GM19351 (cell line): Measurements from ENCODE around the gene ARHGEF37.

Experiments
- ATAC-seq: cut with Tn5 transposase; IDR thresholded peaks from one replicate; pipeline ENCODE4 v1.9.1; 2021; ENCODE audit warnings: mild to moderate bottlenecking, moderate library complexity; ENCODE audit not compliant: unreplicated experiment

ARHGEF37 gene

DNA sequence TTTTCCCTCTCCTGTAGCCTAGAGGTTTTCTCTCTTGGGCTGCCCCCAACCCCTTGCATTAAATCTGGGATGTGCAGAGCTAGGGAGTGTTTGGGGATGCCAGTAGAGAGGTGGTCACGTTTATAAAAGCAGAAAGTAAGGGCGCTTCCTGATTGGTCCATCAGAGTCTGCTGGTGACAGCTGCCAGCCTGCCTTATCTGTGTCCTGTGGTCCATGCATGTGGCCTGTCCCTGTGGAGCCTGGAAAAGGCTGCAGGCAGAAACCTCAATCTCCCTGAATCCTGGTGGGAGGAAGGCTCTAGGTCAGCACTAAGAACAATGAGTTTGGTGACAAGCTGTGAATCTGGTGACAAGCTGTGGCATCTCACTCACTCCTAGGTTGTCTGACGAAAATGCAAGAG is 42.2 kb downstream of the ARHGEF37 start:
- no peak for ATAC-seq

DNA sequence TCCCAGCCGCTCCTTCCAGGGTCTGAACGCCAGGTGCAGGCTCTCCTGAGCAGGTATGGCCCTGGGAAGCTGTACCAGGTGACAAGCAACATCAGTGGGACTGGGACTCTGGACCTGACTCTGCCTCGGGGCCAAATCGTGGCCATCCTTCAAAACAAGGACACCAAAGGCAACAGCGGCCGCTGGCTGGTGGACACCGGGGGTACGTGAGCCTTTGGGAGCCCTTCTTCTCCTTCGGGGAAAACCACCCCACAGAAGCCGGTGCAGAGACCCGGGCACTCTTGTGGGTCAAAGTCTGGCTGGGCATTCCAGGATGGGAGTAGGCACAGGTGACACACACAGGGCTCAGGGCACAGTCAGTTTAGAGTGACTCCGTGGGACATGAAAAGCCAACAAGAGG is 45.8 kb downstream of the ARHGEF37 start:
- ATAC-seq = no peak

DNA sequence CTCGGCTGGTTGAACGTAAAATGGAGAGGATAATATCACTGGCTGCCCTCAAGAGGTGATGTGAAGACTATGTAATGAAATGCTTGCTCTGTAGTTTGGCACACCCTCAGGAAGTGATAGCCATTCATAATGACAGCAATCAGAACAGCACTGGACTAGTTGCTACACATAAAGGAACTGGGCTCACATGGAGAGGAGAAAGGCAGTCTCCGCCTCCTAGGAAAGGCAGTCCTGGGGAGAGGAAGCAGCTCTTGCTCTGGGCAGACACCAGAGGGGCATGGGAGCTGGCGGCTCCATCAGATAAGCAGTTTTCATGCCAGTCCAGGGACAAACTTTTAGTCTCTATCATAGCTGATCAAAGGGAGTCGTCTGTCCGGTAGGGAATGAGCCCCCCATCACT is 46.9 kb downstream of the ARHGEF37 start:
- ATAC-seq = no peak

DNA sequence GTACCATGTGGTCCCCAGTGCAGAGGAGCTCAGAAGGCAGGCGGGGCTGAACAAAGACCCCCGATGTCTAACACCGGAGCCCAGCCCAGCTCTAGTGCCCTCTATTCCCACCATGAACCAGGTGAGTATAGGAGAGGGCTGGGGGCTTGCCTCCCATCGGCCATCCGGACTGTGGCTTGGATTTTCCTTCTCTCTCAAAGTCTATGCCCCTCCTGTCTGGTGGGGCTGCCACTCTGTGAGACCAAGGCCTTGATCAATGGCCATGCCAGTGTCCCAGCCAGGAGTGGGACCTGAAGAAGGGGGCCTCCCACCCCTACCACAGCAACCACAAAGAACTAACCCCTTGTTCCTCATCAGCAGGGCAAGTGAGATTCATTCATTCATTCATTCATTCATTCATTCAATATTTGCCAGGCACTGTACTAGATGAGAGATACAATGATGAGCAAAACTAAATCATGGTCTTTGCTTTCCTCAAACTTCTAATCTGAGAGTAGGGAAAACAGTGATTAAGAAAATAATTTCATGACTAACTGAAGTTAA is 47.6 kb downstream of the ARHGEF37 start:
- ATAC-seq = no peak

DNA sequence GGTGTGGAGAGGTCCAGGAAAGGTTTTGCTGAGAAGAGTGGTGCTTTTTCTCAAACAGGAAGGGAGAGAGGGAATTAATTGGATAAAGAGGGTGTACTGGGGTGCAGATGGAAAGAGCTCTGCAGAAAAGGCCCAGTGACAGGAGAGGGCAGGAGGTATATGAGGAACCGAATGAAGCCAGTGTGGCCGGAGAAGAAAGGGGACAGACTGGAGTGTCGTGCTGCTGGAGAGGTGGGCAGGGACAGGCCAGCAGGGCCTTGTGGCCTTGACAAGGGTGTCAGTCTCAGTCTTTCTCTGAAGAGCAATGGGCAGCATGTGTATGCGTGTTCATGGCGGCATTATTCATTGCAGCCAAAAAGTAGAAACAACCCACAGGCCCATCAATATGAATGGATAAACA is 48.1 kb downstream of the ARHGEF37 start:
- ATAC-seq = no peak

DNA sequence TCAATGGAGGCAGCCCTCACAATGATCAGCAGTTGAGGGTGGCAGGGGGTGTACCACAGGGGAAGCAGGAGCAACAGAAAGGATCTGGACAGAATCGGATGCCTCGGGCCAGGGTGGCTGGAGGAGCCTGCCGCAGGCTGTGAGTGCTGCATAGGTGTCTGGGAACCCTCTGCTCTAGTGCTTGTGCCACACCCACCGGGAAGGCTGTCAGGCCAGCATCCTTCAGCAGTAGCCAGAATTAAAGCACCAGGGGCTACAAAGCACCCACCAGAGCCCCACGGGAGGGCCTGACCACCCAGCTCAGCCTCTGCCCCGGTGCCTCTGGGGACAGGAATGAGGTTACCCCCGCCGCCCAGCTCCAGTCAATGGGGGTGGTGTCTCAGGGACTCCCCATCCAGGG is 49.0 kb downstream of the ARHGEF37 start:
- no peak for ATAC-seq

DNA sequence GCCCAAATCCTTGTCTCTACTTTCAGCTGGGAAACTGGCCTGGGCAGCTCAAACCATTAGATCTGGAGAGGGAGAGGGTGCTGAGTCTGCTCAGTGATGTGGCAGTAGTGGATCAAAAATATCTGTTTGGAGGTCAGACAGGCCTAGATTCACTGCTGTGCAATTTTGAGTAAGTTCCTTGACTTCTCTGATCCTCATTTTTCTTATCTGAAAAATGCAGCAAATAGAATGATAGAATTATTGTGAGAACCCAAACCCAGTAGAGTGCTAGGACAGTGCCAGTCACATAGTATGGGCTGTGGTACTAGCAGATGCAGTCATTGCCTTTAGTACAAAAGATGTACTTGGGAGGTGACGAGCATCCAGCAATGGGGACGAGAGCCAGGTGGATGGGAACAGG is 50.2 kb downstream of the ARHGEF37 start:
- no peak for ATAC-seq

DNA sequence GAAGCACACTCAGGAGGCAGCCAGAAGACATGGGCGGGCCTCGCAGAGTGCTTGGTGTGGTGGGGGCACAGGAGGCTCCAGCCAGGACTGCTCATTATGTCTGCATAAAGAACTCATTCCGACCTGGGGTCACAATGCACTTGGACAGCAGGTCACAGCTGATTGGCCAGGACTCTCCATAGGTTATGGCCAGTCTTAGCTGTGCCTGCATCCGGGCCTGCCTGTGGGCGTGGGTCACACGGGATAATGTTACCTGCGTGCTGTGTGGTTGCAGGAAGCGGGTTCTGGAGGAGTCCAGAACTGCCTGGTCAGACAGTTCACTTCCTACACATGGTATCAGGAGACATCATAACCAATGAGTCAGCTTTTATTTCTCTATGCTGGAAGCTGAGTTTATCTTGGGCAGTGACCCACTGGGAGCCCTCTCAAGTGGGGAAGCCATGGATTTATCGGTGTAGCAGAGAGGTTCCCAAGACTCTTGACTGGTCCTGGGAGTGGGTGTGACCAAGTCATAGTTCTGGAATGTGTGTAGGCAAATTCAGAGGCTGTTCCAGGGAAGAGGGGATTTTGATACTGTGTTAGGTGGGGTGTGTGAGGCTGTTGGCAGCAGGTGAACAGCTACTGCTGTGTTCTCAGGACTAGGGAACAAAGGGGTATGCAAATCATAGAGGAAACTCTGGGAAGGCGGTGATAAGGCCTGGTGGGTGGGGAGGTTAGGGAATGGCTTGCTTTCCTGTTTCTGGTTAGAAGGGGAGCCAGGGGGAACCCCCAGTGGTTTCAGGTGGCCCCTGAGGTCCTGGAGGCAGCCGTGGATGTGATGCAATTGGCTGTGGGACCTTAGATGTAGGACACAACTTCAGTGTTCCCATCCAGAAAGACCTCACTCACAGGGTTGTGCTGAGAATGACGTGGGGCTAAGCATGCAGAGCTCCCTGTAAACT is 51.3 kb downstream of the ARHGEF37 start:
- no peak for ATAC-seq

DNA sequence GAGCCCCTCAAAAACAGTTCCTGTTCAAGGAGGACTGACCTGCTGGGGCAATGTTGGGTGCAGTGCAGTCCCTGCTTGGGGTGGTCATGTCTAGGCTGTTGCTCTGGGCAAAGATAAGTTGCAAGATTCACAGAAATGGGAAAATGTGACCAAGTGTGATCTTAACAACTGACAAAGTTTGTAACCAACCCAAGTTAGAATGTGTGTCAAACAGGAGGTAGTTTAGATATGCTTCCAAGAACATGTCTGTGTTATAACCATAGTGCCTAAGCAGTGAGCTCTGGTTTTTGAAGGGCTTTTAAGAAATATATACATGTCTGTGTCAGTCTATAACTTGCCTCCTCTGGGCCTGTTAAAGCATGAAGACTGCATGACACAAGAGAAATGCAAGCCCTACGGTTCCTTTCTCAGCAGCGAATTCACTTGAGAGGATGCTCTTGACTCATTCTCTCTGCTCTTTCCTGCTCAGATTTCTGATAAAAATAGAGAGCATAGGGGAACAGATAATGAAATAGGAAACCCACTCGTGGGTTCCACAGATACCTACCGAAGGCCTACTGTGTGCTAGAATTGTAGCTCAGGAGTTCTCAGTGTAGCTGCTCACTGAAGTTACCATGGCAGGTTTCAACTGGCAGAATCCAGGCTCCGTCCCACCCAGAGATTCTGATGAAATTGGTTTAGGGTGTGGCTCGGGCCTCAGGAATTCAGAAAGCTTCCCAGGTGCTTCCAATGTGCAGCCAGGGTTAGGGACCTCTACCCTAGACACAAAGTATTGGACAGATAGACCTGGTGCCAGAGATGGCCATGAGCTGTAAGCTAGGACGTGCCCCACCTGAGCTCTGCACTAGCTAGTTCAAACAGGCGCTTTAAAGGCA is 52.4 kb downstream of the ARHGEF37 start:
- ATAC-seq = no peak

DNA sequence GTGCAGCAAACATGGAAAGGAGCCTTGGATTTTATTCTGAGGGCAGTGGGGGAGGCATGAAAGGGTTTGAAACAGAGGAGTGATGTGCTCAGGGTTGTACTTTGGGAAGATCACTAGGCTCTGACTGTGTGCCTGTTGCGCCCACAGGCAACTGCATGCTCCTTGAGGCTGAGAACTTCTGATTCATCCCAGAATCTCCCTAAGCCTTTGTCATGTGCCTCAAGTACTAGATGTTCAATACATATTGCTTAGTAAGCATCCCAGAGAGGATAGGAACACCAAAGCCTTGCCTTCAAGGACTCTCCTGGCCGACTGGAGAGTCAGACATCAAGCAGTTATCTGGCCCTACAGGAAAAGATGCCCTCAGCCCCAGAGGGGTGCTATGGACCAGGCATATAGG is 54.1 kb downstream of the ARHGEF37 start:
- ATAC-seq = no peak

DNA sequence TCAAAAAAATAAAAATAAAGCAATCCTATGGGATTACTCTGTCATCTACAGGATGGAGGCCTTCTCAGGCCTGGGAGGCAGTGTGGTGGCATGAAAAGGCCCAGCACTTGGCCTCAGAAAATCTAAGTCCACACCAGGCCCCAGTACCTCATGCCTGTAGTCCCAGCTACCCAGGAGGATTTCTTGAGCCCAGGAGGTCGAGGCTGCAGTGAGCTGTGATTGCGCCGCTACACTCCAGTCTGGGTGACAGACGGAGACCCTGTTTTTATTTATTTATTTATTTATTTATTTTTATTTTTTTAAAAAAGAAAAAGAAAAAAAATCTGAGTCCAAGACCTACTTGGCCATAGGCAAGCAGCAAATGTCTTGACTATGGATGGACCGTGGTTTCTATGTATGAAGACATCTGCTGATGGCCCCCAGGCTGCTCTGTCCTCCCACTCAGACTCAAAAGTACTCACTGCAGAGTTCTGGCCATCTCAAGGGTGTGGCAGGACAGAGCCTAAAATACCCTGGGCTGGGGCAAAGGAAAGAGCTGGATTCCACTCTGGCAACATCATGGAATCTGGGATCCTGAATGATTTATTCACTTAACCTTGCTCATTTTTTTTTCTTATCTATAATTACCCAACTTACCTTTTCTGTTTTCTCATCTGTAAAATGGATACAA is 55.0 kb downstream of the ARHGEF37 start:
- ATAC-seq = no peak

DNA sequence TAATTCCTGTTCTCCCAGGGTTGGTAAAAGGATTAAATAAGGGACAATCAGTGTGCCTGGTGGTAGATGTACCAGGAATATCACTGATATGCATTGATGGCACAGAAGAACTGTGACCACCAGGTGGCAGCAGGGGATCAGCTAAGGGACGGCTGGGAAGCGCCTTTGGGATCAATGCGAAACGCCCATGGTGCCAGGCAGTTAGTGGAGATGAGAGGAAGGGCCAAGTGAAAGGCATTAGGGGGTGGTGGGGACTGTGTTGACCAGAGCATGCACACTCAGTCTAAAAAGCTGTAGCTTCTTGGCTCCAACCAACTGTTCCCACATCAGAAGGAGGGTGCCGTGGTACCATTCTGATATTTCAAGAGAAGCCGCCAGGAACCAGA is 55.6 kb downstream of the ARHGEF37 start:
- no peak for ATAC-seq

DNA sequence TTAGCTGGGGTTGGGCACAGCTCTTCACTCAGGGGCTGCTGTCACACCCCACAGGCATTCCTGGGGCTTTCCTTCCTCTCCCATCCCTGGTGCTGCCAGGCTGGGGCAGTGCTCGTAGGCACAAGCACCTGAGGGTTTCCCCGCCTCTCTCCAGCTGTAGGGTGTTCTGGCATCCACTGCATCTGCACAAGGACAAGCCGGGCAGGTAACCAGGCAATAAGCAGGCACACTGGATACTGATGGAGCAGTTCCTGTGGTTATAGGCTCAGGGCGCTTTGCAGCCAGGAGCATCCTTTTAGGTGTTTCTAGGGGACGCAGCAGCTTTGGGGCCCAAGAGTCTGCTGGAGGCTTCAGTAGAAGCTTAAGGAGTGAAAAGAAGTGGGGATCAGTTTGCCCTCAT is 56.8 kb downstream of the ARHGEF37 start:
- ATAC-seq = no peak

DNA sequence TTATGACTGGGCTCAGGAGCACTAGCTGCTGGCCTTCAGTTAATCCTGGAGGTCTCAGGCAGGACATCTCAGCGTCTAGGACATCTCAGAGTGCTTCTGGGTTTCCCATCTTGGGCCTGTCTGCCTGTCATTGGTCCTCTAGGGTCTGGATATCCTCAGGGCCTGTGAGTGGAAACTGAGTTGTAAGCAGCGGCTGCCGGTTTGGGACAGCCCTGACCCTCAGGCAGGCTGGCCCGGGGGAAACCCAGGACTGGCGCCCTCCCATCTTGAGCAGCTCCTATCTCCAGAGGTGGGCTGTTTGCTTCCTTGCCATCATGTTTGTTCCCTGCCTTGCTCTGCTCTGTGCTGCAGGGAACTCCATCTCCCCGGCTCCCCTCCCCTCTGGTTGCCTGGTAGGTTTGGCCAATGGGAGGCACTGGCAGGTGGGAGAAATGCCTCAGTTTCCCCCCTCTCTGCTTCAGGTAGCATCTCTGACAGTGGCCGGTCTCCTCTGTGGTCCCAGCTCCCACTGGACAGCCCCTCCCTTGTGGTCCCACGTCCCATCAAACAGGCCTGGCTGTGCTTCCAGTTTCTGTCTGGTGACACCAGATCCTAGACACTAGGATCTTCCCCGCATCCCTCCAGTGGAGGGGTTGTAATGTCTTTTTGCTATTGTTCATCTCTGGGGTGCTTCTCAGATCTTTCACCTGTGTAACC is 57.4 kb downstream of the ARHGEF37 start:
- ATAC-seq = no peak

DNA sequence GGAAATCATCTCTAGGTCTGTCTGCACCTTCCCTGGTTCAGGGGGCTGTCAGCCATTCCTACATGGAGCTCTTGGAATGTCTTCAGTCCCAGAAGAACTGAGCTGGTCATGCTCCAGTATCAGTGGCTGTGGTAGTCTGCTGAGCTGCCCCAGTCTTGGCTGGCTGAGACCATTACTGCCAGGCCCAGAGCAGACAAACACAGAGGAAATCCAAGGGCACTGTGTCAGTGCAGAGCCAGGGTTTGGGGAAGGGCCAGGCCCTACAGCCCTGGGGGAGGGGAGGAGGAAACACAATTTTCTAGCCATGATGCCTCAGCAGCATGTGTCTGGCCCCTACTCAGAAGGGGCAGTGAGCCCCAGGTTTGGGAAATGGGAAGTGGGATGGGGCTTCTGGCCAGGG is 58.4 kb downstream of the ARHGEF37 start:
- ATAC-seq = no peak

DNA sequence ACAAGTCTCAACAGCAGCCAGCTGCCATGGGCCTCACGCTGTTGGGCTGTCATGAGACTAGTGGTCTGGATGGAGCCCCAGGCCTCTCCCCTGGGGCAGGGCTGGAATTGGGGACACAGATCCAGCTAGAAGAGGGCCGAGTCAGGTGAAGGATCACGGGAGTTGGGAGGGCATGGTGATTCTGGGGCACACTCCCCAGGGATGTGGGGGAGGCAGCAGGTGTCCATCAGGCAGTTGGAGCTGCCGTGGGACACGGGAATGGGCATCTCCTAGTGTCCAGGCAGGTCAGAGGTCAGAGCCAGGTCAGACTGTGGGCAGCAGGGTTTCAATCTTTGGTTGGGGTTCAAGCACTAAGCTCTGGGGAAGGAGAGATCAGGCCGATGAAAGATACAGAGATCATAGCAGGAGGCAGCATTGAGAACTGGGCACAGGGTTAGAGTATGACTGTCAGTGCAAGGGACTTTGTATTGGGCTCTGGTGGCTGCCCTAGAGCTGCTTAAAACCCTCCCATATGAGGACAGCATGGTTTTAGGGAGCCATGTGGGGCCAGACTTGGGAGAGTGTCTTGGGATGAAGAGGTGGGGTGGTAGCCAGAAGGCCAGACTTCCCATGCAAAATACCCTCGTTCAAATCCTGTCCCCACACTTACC is 59.2 kb downstream of the ARHGEF37 start:
- no peak for ATAC-seq

DNA sequence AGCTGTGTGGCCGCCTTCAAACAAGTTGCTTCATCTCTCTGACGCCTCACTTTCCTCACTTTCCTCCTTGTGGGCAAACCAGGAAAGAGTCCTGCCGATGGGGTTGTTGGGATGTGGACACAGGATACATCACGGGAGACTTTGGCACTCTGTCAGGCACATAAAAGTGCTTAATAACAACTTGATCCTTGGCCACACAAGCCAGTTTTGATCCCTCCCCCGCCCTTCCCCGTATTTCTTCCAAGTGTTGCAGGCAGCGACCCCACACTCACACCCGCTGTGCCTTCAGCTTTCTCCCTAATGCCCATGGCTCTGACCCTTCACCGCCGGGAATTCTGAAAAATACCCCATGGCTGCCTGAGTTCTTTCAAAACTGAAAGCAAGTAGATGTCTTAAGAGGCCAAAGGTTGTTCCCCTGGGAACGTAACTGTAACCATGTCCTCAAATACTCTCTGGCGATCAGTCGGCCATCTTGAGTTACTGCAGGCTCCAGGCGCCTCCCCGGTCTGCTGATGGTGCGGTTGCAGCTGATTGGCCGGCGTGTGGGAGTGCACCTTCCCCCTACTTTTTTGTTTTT is 59.8 kb downstream of the ARHGEF37 start:
- no peak for ATAC-seq

DNA sequence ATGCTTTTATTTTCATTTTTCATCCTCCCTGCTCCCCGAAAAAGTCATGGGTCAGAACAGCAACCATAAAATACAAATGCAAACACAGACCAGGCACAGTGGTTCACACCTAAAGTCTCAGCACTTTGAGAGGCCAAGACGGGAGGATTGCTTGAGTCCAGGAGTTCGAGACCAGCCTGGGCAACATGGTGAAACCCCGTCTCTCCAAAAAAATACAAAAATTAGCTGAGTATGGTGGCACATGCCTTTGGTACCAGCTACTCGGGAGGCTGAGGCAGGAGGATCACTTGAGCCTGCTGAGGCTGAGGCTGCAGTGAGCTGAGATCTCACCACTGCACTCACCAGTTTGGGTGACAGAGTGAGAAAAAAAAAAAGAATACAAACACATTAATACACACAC is 60.3 kb downstream of the ARHGEF37 start:
- no peak for ATAC-seq

DNA sequence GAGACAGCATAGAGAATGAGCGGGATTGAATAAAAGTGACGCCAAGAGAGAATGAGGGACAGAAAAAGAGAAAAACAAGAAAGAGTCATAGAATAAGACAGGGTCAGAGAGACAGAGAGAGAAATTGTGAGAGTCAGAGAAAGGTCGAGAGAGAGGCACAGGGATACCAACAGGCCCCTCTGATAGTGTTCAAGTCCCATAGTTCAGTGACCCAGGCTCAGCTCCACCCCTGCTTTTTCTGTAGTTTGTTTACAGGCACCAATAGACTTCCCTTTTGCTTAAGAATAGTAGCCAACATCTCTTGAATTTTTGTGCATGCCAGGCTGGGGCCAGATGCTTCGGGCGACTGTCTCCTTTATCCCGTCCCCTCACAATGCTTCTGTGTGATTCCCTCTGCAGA is 62.5 kb downstream of the ARHGEF37 start:
- ATAC-seq = no peak

DNA sequence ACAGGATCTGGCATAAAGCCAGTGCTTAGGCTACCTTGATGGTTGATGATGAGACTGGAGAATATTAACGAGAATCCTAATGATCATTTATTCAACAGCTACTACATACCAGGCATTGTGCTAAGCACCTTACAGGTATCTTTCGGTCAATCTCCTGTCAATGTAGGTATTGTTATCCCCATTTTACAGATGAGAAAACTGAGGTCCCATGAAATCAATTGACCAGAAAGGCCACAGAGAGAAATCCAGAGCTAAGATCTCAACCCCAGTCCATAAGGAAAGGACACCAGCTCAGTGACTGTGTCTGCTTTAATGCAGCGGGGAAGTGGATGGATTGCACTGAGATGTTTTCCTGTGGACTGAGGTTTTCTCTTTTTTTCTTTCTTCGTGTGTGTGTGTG is 63.3 kb downstream of the ARHGEF37 start:
- ATAC-seq = no peak
